Sigmoid colon (tissue), 4 donors: ENCODE measurements around the gene TOP2B.

Source experiments
- CTCF ChIP-seq, 4 experiments: fragments of 450-650 bp in 3 of 4; fragments of 200-600 bp in 1 of 4; IDR thresholded peaks; one replicate each; pipeline ENCODE4 v1.5.1; 2016 to 2019; ENCODE audit warnings: antibody characterized with exemption in 4 of 4, mild to moderate bottlenecking in 3 of 4, moderate library complexity in 2 of 4
- EP300 ChIP-seq, 4 donors: sonication (generic); formaldehyde crosslinking; IDR thresholded peaks; one replicate each; pipeline ENCODE4 v1.6.1; 2017; ENCODE audit warnings: antibody characterized with exemption in 4 of 4
- POLR2A ChIP-seq, 2 donors: fragments of 450-650 bp; IDR thresholded peaks; one replicate each; pipeline ENCODE4 v1.6.1; 2016; ENCODE audit warnings: antibody characterized with exemption in 2 of 2, mild to moderate bottlenecking in 2 of 2, moderate library complexity in 2 of 2
- POLR2AphosphoS5 ChIP-seq, 4 donors: sonication (generic); formaldehyde crosslinking; IDR thresholded peaks; one replicate each; pipeline ENCODE4 v1.6.1; 2017; ENCODE audit warnings: antibody characterized with exemption in 4 of 4

- no peak for TF ChIP-seq CTCF (IDR thresholded peaks at IDR 0.05)
- TF ChIP-seq POLR2AphosphoS5 (IDR thresholded peaks at IDR 0.05), result no peak
- TF ChIP-seq POLR2A (IDR thresholded peaks at IDR 0.05), result no peak
- no peak for TF ChIP-seq EP300 (IDR thresholded peaks at IDR 0.05)
Observed at GRCh38 chr3:25707268-25707926, 42.7 kb upstream of the TOP2B start.
